Measurements from ENCODE around the gene ZGLP1. TPM values are rescaled to one million over a fixed set of nuclear protein-coding genes. Genes with fewer than 3 reads are reported as not detected.

Gene ZGLP1
- total RNA-seq, 6 experiments from 2014 or later: 1.00 to 2.7 (median 2.1) TPM

DNA sequence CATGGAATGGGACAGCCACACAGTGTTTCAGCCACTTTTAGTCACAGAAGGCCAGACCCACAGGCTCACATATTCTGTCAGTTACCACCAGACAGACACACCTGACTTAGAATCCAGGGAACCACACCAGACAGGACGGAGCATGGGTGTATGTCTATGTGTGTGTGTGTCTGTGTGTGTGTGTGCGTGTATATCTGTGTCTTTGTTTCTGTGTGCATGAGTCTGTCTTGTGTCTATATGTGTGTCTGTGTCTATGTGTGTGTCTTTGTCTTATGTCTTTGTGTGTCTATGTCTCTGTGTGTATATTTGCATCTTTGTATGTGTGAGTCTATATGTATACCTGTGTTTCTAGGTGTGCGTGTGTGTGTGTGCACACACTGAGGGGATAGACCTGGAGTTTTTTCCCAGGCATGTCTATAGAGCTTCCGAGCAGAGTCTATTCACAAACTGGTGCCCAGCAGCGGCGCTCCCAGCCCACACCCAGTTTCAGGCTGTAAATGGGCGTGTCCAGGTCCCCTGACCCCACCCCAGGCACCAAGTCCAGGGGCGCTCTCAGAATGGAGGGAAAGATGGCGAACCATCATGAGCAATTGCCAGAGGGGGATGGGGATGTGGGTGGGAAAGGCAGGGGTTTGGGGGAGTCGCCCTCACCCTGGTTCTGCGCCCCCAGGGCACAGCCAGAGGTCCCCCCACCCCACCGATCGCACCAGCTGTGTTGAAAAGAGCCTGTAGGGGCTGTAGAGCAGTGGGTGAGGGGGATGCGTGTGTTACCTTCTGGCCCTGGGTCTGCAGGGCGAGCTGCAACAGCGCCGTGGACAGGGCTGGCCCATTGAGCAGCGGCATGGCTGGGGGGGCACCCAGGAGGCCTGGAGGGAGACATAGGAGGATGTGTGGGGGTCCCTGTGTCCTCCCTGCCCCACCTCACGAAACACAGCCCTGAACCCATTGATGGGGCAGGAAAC, 12.5 kb upstream of the ZGLP1 start:
- DNase-seq: no peak
- H3K36me3 Mint-ChIP-seq (ENCODE audit: low read depth): peaks cover 13% of the 10 kb centered on the region; the same call in 1 of the 2 replicates
- H3K4me3 Mint-ChIP-seq: no peak overlapping the region
- H3K27me3 Mint-ChIP-seq (ENCODE audit: insufficient read depth): no peaks in the 10 kb centered on the region; the same call in 1 of the 2 replicates
- TF ChIP-seq, protein P1, sequence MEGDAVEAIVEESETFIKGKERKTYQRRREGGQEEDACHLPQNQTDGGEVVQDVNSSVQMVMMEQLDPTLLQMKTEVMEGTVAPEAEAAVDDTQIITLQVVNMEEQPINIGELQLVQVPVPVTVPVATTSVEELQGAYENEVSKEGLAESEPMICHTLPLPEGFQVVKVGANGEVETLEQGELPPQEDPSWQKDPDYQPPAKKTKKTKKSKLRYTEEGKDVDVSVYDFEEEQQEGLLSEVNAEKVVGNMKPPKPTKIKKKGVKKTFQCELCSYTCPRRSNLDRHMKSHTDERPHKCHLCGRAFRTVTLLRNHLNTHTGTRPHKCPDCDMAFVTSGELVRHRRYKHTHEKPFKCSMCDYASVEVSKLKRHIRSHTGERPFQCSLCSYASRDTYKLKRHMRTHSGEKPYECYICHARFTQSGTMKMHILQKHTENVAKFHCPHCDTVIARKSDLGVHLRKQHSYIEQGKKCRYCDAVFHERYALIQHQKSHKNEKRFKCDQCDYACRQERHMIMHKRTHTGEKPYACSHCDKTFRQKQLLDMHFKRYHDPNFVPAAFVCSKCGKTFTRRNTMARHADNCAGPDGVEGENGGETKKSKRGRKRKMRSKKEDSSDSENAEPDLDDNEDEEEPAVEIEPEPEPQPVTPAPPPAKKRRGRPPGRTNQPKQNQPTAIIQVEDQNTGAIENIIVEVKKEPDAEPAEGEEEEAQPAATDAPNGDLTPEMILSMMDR (IDR thresholded peaks at IDR 0.05): no peak
- no peaks in the 10 kb centered on the region for H3K9me3 Mint-ChIP-seq
- no peak overlapping the region for H3K27ac Mint-ChIP-seq
- no peaks in the 10 kb centered on the region for H3K4me1 Mint-ChIP-seq (ENCODE audit: low read depth)

DNA sequence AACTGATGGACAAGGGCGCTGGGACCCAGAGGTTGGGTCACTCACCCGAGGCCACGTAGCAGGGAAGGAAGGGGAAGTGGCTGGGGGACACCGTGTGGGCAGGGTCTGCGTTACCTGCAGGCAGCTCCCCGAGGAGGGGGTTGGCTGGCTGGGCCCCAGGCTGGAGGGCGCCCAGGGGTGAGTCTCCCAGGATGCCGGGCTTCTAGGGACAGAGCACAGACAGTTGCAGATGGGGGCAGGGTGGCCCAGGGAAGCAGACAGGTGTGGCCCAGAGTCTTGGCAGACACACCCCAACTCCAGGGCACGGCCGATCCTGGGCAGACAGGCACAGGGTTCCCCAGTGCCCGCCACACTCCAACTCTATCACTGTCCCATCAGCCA, 11.8 kb upstream of the ZGLP1 start:
- Mint-ChIP-seq H3K9me3 (no peaks in the 10 kb centered on the region), H3K27me3 (ENCODE audit: insufficient read depth) (no peaks in the 10 kb centered on the region; the same call in 1 of the 2 replicates), H3K27ac (no peak overlapping the region), H3K4me1 (ENCODE audit: low read depth) (no peaks in the 10 kb centered on the region), H3K4me3 (no peak overlapping the region), H3K36me3 (ENCODE audit: low read depth) (peaks cover 13% of the 10 kb centered on the region; the same call in 1 of the 2 replicates)
- TF ChIP-seq, protein P1 (IDR thresholded peaks at IDR 0.05): no peak
- no peak for DNase-seq

DNA sequence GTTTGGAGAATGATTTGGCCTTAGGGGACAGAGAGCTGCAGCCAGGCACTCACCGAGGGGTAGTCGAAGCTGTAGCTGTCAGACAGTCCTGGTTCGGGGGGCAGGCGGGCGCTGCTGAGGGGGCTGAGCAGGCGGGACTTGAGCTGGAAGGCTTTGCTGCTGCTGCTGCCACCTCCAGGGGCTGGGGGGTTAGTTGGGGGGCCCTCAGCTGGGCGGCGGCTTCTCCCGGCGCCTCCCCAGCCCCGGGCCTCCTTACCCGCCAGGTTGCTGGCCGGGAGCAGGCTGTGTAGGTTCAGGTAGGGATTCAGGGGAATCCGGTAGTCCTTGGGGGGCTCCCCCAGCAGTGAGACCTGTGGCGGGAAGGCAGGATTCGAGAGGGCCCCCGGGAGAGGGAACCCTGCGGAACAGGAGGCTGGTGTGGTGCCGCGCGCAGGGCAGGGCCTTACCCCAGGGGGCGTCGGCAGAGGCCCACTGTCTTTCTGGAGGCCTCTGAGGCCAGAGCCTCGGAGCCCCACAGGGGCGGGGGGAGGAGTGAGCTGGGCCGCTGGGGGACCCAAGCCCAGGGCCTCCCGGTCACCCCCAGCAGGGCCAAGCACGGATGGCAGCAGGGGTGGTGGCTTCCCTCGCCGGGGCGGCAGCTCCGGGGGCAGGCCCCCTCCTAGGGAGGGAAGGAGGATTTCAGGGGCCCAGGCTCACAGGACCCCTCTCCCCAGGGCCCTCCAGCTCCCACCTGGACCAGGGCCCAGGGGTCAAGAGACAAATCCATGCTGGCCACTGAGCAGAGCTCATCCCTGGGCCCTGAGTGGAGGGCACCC, 11.2 kb upstream of the ZGLP1 start:
- H3K36me3 Mint-ChIP-seq (ENCODE audit: low read depth): peaks cover 13% of the 10 kb centered on the region; the same call in 1 of the 2 replicates
- no peaks in the 10 kb centered on the region for H3K9me3 Mint-ChIP-seq
- TF ChIP-seq, protein P1 (IDR thresholded peaks at IDR 0.05): no peak
- H3K4me3 Mint-ChIP-seq: no peak overlapping the region
- no peak overlapping the region for H3K27ac Mint-ChIP-seq
- DNase-seq: no peak
- no peaks in the 10 kb centered on the region; the same call in 1 of the 2 replicates for H3K27me3 Mint-ChIP-seq (ENCODE audit: insufficient read depth)
- peaks cover 6% of the 10 kb centered on the region for H3K4me1 Mint-ChIP-seq (ENCODE audit: low read depth)

DNA sequence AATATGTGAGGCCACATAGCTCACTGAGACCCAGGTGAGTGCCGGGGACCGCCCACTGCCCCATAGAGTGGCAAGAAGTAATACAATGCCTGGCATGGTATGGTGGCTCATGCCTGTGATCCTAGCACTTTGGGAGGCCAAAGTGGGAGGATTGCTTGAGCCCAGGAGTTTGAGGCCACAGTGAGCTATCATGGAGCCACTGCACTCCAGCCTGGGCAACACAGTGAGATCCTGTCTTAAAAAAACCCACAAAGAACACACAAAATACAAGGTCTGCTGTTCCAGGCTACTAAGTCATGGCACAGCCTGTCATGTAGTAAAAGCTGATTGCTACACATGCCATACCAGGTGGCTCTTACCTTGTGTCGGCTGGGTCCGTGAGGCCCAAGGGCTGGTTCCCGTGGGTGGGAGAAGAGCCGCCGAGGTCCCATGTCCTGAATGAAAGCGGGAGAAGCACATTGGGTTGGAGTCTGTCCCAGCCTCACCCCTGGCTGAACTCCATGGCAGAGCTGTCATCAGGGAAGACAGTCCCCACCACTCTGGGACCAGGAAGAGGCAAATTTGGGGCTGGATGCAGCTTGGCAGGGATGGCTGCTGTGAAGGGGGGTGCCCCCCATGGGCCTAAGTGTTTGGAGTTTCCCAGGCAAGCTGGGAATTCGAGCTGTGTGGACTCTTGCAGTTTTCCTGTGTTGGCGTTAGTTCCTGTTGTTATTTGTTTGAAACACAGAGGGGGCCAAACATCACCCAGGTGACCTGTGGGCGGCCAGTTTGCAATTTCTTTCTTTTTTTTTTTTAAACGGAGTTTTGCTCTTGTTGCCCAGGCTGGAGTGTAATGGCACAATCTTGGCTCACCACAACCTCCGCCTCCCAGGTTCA, 9.4 kb upstream of the ZGLP1 start:
- H3K27ac Mint-ChIP-seq: no peak overlapping the region
- TF ChIP-seq, protein P1 (IDR thresholded peaks at IDR 0.05): no peak

More for the DNA sequence above, 9.4 kb upstream of the ZGLP1 start:
- H3K4me3 Mint-ChIP-seq: no peak overlapping the region
- H3K27me3 Mint-ChIP-seq (ENCODE audit: insufficient read depth): peaks cover 3% of the 10 kb centered on the region
- H3K9me3 Mint-ChIP-seq: no peaks in the 10 kb centered on the region
- H3K4me1 Mint-ChIP-seq (ENCODE audit: low read depth): peaks cover 21% of the 10 kb centered on the region
- no peak for DNase-seq
- H3K36me3 Mint-ChIP-seq (ENCODE audit: low read depth): peaks cover 13% of the 10 kb centered on the region; the same call in 1 of the 2 replicates

Measured in HFFc6 (cell line).